ENCODE results near the gene CA12. TPM values are rescaled to one million over a fixed set of nuclear protein-coding genes. Genes with fewer than 3 reads are reported as not detected.

The CA12 gene
- total RNA-seq, 2 donors from 2014 or later, result 8.1 to 26.8 TPM

GRCh38 chr15:63407612-63408011 is 26.0 kb upstream of the CA12 start:
- Histone ChIP-seq H3K27me3 (replicated peaks; ENCODE audit: insufficient read depth) (no peaks in the 10 kb centered on the region), H3K36me3 (no peaks in the 10 kb centered on the region), H3K9me3 (no peaks in the 10 kb centered on the region), H3K27ac (no peak overlapping the region), H3K4me3 (no peak overlapping the region), H3K4me1 (ENCODE audit: control insufficient read depth in 1 of 2, low read depth in 2 of 2) (no peaks in the 10 kb centered on the region)
- ATAC-seq (ENCODE audit: insufficient number of reproducible peaks, low FRiP score, low read depth) (no peak), DNase-seq (ENCODE audit: low spot score) (no peak)
- TF ChIP-seq, protein P1, sequence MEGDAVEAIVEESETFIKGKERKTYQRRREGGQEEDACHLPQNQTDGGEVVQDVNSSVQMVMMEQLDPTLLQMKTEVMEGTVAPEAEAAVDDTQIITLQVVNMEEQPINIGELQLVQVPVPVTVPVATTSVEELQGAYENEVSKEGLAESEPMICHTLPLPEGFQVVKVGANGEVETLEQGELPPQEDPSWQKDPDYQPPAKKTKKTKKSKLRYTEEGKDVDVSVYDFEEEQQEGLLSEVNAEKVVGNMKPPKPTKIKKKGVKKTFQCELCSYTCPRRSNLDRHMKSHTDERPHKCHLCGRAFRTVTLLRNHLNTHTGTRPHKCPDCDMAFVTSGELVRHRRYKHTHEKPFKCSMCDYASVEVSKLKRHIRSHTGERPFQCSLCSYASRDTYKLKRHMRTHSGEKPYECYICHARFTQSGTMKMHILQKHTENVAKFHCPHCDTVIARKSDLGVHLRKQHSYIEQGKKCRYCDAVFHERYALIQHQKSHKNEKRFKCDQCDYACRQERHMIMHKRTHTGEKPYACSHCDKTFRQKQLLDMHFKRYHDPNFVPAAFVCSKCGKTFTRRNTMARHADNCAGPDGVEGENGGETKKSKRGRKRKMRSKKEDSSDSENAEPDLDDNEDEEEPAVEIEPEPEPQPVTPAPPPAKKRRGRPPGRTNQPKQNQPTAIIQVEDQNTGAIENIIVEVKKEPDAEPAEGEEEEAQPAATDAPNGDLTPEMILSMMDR (IDR thresholded peaks at IDR 0.05), result no peak

DNA sequence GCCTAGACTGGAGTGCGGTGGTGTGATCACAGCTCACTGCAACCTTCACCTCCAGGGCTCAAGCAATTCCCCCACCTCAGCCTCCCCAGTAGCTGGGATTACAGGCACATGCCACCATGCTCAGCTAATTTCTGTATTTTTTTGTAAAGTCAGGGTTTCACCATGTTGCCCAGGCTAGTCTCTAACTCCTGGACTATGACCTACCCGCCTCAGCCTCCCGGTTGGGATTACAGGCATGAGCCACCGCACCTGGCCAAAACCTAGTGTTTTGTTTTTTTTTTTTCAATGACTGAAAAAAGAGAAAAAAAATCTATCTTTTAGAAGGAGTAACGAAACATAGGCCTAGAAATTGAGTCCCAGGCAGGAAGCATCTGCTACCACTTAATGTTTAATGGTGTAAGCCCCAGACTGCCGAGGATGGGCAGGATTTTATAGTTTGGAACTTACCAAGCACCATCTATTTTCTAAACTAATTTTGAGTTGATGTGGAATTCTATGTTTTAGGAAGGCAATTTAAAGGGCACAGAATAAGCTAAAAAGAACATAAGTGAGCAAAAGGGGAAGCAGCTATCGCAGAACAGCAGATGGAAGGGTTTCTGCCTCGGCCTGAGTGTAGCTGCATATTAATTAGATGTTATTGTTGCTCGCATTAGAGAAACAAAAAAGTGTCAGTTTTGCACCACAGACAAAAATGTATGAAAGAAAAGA is 24.2 kb upstream of the CA12 start:
- H3K4me1 ChIP-seq (ENCODE audit: control insufficient read depth in 1 of 2, low read depth in 2 of 2), result no peaks in the 10 kb centered on the region
- TF ChIP-seq, protein P1 (IDR thresholded peaks at IDR 0.05), result no peak
- no peaks in the 10 kb centered on the region for H3K27me3 ChIP-seq (replicated peaks; ENCODE audit: insufficient read depth)
- H3K36me3 ChIP-seq, result no peaks in the 10 kb centered on the region
- no peak overlapping the region for H3K27ac ChIP-seq
- DNase-seq (ENCODE audit: low spot score) (no peak), ATAC-seq (ENCODE audit: insufficient number of reproducible peaks, low FRiP score, low read depth) (no peak)
- no peaks in the 10 kb centered on the region for H3K9me3 ChIP-seq
- no peak overlapping the region for H3K4me3 ChIP-seq

- ATAC-seq (ENCODE audit: insufficient number of reproducible peaks, low FRiP score, low read depth) (no peak), DNase-seq (ENCODE audit: low spot score) (no peak)
- no peaks in the 10 kb centered on the region for H3K9me3 ChIP-seq
- TF ChIP-seq, protein P1 (IDR thresholded peaks at IDR 0.05), result no peak
- no peaks in the 10 kb centered on the region for H3K4me1 ChIP-seq (ENCODE audit: control insufficient read depth in 1 of 2, low read depth in 2 of 2)
- no peaks in the 10 kb centered on the region for H3K27me3 ChIP-seq (replicated peaks; ENCODE audit: insufficient read depth)
- H3K36me3 ChIP-seq, result no peaks in the 10 kb centered on the region
- no peak overlapping the region for H3K4me3 ChIP-seq
- H3K27ac ChIP-seq, result no peak overlapping the region
Observed at GRCh38 chr15:63405159-63405558, 23.5 kb upstream of the CA12 start.

DNA sequence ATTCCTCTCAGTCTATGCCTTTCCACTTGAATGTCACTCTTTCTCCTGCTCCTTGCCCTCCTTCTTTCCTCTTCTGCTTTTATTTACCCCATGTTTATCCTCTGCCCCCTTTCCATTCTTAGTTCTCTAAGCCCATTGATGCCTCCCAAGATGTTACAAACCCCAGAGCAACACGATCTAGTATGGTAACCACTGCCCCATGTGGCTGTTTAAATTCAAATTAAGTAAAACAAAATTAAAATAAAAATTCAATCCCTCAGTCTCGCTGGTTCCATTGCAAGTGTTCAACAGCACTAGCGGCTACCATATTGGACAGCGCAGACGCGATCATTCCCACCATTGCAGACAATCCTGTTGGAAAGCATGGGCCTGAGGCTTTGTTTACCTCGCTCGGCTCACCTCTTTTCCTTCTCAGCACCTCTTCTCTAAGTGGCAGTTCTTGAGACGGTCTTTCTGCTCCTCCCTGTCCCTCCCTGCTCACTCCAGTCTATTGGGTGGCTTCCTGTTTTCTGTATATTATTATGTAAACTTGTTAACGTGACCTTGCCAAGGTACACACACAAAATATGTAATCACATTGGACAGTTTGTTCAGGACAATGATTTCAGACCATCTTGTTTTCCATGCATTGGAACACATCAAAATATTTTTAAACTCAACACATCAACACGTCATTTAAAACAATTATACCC is 21.8 kb upstream of the CA12 start:
- Histone ChIP-seq H3K4me1 (ENCODE audit: control insufficient read depth in 1 of 2, low read depth in 2 of 2) (no peaks in the 10 kb centered on the region), H3K9me3 (no peaks in the 10 kb centered on the region), H3K4me3 (no peak overlapping the region), H3K36me3 (no peaks in the 10 kb centered on the region), H3K27ac (no peak overlapping the region), H3K27me3 (replicated peaks; ENCODE audit: insufficient read depth) (no peaks in the 10 kb centered on the region)
- TF ChIP-seq, protein P1 (IDR thresholded peaks at IDR 0.05), result no peak
- DNase-seq (ENCODE audit: low spot score) (no peak), ATAC-seq (ENCODE audit: insufficient number of reproducible peaks, low FRiP score, low read depth) (no peak)

GRCh38 chr15:63402498-63403253 is 21.0 kb upstream of the CA12 start:
- Histone ChIP-seq H3K4me3 (peak overlapping the region; percentile 60), H3K36me3 (no peaks in the 10 kb centered on the region), H3K4me1 (ENCODE audit: control insufficient read depth in 1 of 2, low read depth in 2 of 2) (no peaks in the 10 kb centered on the region), H3K9me3 (no peaks in the 10 kb centered on the region), H3K27ac (no peak overlapping the region), H3K27me3 (replicated peaks; ENCODE audit: insufficient read depth) (no peaks in the 10 kb centered on the region)
- DNase-seq (ENCODE audit: low spot score) (no peak), ATAC-seq (ENCODE audit: insufficient number of reproducible peaks, low FRiP score, low read depth) (no peak)
- TF ChIP-seq, protein P1 (IDR thresholded peaks at IDR 0.05), result peak; percentile 66

Data from thoracic aorta (tissue), 2 donors.